ENCODE data around the gene SHE. TPM values are rescaled to one million over a fixed set of nuclear protein-coding genes. Genes with fewer than 3 reads are reported as not detected.

SHE gene
- total RNA-seq, 2 donors from 2014 or later: 5.4 to 29.9 TPM

- WGBS: 47% methylated on average over 6 of the region's 6 CpGs
- intact Hi-C loops (cut with DNase I): no loop called here
- Histone ChIP-seq H3K4me3 (no peak overlapping the region), H3K27me3 (replicated peaks; ENCODE audit: insufficient read depth) (no peaks in the 10 kb centered on the region), H3K36me3 (no peaks in the 10 kb centered on the region), H3K27ac (no peak overlapping the region), H3K9me3 (no peaks in the 10 kb centered on the region), H3K4me1 (replicated peaks) (no peaks in the 10 kb centered on the region)
- no peak for DNase-seq (ENCODE audit: low spot score)
- no peak for TF ChIP-seq POLR2AphosphoS5 (IDR thresholded peaks at IDR 0.05)
- TF ChIP-seq, protein P1, sequence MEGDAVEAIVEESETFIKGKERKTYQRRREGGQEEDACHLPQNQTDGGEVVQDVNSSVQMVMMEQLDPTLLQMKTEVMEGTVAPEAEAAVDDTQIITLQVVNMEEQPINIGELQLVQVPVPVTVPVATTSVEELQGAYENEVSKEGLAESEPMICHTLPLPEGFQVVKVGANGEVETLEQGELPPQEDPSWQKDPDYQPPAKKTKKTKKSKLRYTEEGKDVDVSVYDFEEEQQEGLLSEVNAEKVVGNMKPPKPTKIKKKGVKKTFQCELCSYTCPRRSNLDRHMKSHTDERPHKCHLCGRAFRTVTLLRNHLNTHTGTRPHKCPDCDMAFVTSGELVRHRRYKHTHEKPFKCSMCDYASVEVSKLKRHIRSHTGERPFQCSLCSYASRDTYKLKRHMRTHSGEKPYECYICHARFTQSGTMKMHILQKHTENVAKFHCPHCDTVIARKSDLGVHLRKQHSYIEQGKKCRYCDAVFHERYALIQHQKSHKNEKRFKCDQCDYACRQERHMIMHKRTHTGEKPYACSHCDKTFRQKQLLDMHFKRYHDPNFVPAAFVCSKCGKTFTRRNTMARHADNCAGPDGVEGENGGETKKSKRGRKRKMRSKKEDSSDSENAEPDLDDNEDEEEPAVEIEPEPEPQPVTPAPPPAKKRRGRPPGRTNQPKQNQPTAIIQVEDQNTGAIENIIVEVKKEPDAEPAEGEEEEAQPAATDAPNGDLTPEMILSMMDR (IDR thresholded peaks at IDR 0.05): no peak
- no peak for TF ChIP-seq POLR2A (IDR thresholded peaks at IDR 0.05)
Observed at GRCh38 chr1:154527192-154527591, 25.0 kb upstream of the SHE start.

- H3K4me3 ChIP-seq: no peak overlapping the region
- no peaks in the 10 kb centered on the region for H3K27me3 ChIP-seq (replicated peaks; ENCODE audit: insufficient read depth)
- peaks cover 7% of the 10 kb centered on the region for H3K4me1 ChIP-seq (replicated peaks)
- TF ChIP-seq POLR2AphosphoS5 (IDR thresholded peaks at IDR 0.05) (no peak), POLR2A (IDR thresholded peaks at IDR 0.05) (no peak)
- TF ChIP-seq, protein P1 (IDR thresholded peaks at IDR 0.05): no peak
- no peak overlapping the region for H3K27ac ChIP-seq
- intact Hi-C loops (cut with DNase I): no loop called here
- no peak for DNase-seq (ENCODE audit: low spot score)
- H3K9me3 ChIP-seq: no peaks in the 10 kb centered on the region
- no peaks in the 10 kb centered on the region for H3K36me3 ChIP-seq
Observed at GRCh38 chr1:154524881-154525280, 22.7 kb upstream of the SHE start.

DNA sequence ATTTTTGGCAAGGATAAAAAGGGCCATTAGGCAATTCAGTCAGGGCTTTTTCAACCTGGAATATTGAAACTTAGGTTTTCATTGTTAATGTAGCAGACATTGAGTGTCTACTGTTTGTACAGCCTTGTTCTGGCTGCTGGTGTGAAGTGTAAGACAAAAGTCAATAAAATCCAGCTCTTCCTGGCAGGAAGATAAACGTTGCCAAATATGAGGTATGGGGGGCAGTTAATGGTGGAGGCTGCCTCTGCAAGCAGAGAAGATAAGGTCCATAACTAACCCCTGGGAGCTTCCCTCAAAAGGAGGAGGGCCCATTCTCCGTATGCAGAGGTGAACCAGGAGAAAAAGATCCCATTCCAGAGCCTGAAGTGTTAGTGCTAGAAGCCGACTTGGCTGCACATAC, 19.5 kb upstream of the SHE start:
- Histone ChIP-seq H3K4me3 (no peak overlapping the region), H3K36me3 (no peaks in the 10 kb centered on the region), H3K4me1 (replicated peaks) (peaks cover 7% of the 10 kb centered on the region), H3K27me3 (replicated peaks; ENCODE audit: insufficient read depth) (no peaks in the 10 kb centered on the region), H3K27ac (no peak overlapping the region), H3K9me3 (no peaks in the 10 kb centered on the region)
- TF ChIP-seq POLR2AphosphoS5 (IDR thresholded peaks at IDR 0.05) (no peak), POLR2A (IDR thresholded peaks at IDR 0.05) (no peak)
- TF ChIP-seq, protein P1 (IDR thresholded peaks at IDR 0.05): no peak
- DNase-seq (ENCODE audit: low spot score): no peak
- WGBS: 32% methylated on average over 3 of the region's 3 CpGs
- intact Hi-C loops (cut with DNase I): no loop called here

DNA sequence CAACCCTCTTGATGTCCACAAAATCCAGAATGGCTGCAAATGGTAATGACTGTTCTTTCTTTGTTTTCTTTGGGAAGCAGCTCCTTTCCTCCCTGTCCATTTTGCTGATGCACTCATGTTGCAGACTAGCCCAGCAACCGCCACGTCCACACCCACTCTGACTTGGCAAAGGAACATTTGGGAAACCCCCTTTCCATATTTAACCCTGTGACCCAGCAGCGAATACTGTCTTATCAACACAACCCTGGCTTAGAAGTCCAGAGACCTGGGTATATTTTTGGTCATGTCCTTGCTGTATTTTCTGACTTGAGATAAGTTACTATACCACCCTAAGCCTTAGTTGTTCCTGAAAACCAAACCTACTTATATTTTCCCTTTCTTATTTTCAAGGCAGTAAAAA, 18.1 kb upstream of the SHE start:
- TF ChIP-seq POLR2AphosphoS5 (IDR thresholded peaks at IDR 0.05) (no peak), POLR2A (IDR thresholded peaks at IDR 0.05) (no peak)
- TF ChIP-seq, protein P1 (IDR thresholded peaks at IDR 0.05): no peak

GRCh38 chr1:154519591-154519991, 17.4 kb upstream of the SHE start:
- TF ChIP-seq POLR2AphosphoS5 (IDR thresholded peaks at IDR 0.05) (no peak), POLR2A (IDR thresholded peaks at IDR 0.05) (no peak)
- TF ChIP-seq, protein P1 (IDR thresholded peaks at IDR 0.05): no peak
- peaks cover 7% of the 10 kb centered on the region for H3K4me1 ChIP-seq (replicated peaks)
- WGBS: 74% methylated on average over 9 of the region's 9 CpGs
- no peaks in the 10 kb centered on the region for H3K27me3 ChIP-seq (replicated peaks; ENCODE audit: insufficient read depth)
- intact Hi-C loops (cut with DNase I): no loop called here
- no peak overlapping the region for H3K4me3 ChIP-seq
- H3K27ac ChIP-seq: no peak overlapping the region
- no peaks in the 10 kb centered on the region for H3K36me3 ChIP-seq
- no peak for DNase-seq (ENCODE audit: low spot score)
- no peaks in the 10 kb centered on the region for H3K9me3 ChIP-seq

More for the DNA sequence above, 18.1 kb upstream of the SHE start:
- intact Hi-C loops (cut with DNase I): no loop called here
- no peaks in the 10 kb centered on the region for H3K36me3 ChIP-seq
- H3K27ac ChIP-seq: no peak overlapping the region
- H3K4me3 ChIP-seq: no peak overlapping the region
- WGBS: 54% methylated on average over 3 of the region's 3 CpGs
- H3K9me3 ChIP-seq: no peaks in the 10 kb centered on the region
- peaks cover 7% of the 10 kb centered on the region for H3K4me1 ChIP-seq (replicated peaks)
- H3K27me3 ChIP-seq (replicated peaks; ENCODE audit: insufficient read depth): no peaks in the 10 kb centered on the region
- no peak for DNase-seq (ENCODE audit: low spot score)
